Fibroblast of peridontal ligament (primary cell): ENCODE measurements around the gene ME3.

Source experiments
- DNase-seq: peaks from one replicate; pipeline ENCODE4 v3.0.0-alpha.2; 2010; ENCODE audit errors: extremely low read depth

ME3 gene

GRCh38 chr11:86490582-86490981 is 181.8 kb downstream of the ME3 start:
- peak; percentile 31 for DNase-seq

GRCh38 chr11:86489442-86489841 is 183.0 kb downstream of the ME3 start:
- no peak for DNase-seq

- DNase-seq = no peak
Observed at GRCh38 chr11:86488553-86488952, 183.9 kb downstream of the ME3 start.

GRCh38 chr11:86487671-86488070 is 184.7 kb downstream of the ME3 start:
- no peak for DNase-seq

- no peak for DNase-seq
Observed at GRCh38 chr11:86486261-86487030, 186.0 kb downstream of the ME3 start.

GRCh38 chr11:86484795-86485166 is 187.6 kb downstream of the ME3 start:
- DNase-seq = no peak

- DNase-seq = peak; percentile 97
Observed at GRCh38 chr11:86483940-86484794, 188.2 kb downstream of the ME3 start.

- DNase-seq = no peak
Observed at GRCh38 chr11:86483610-86483939, 188.8 kb downstream of the ME3 start.

GRCh38 chr11:86482692-86483091 is 189.7 kb downstream of the ME3 start:
- no peak for DNase-seq

GRCh38 chr11:86481399-86481798 is 191.0 kb downstream of the ME3 start:
- DNase-seq = no peak

- no peak for DNase-seq
Observed at GRCh38 chr11:86478348-86478747, 194.1 kb downstream of the ME3 start.

GRCh38 chr11:86477495-86478155 is 194.8 kb downstream of the ME3 start:
- peak; percentile 48 for DNase-seq

- DNase-seq = no peak
Observed at GRCh38 chr11:86476109-86476861, 196.1 kb downstream of the ME3 start.

- DNase-seq = no peak
Observed at GRCh38 chr11:86475027-86475426, 197.4 kb downstream of the ME3 start.

- DNase-seq = no peak
Observed at GRCh38 chr11:86473991-86474833, 198.2 kb downstream of the ME3 start.

- DNase-seq = no peak
Observed at GRCh38 chr11:86469491-86470388, 202.7 kb downstream of the ME3 start.

GRCh38 chr11:86468169-86468568 is 204.2 kb downstream of the ME3 start:
- no peak for DNase-seq

GRCh38 chr11:86464509-86465221 is 207.8 kb downstream of the ME3 start:
- DNase-seq = no peak

- no peak for DNase-seq
Observed at GRCh38 chr11:86463955-86464354, 208.5 kb downstream of the ME3 start.
